MCF 10A (cell line): ENCODE results near the gene KDM4B. TPM values are rescaled to one million over a fixed set of nuclear protein-coding genes. Genes with fewer than 3 reads are reported as not detected.
"Not testable (repeated sequence)": the region's sequence is repeated elsewhere in the genome, so short reads cannot be mapped to it uniquely, and the experiment has no call there.

Source experiments
- BruUV-seq: library from RNA; stranded (reverse); fragments of 400-500 nt; replicated peaks from 2 replicates; lab custom pipeline; 2021; lab: Mats Ljungman, UMichigan
- CTCF ChIA-PET: fragments of 300-600 bp; sonication (Branson Sonifier 250); formaldehyde crosslinking; extraction: SDS; loops from one replicate; lab custom pipeline; 2021; ENCODE audit warnings: antibody characterized with exemption, inconsistent platforms; lab: Yijun Ruan, JAX
- POLR2A ChIA-PET: fragments of 300-600, 350-650 bp; sonication (Branson Sonifier 250); formaldehyde crosslinking; extraction: SDS; loops from one replicate; lab custom pipeline; 2020; ENCODE audit warnings: antibody characterized with exemption, inconsistent platforms; lab: Yijun Ruan, JAX
- DNase-seq: peaks from one replicate; pipeline ENCODE4 v3.0.0-alpha.2; 2018; ENCODE audit not compliant: unreplicated experiment
- H3K27ac Mint-ChIP-seq: one replicate; pipeline ENCODE4 v1.8.0; 2022; ENCODE audit warnings: mild to moderate bottlenecking, low read depth, mixed read lengths; ENCODE audit not compliant: unreplicated experiment
- H3K27me3 Mint-ChIP-seq: one replicate; pipeline ENCODE4 v1.8.0; 2022; ENCODE audit warnings: mixed read lengths; ENCODE audit not compliant: insufficient read depth, unreplicated experiment
- H3K36me3 Mint-ChIP-seq: one replicate; pipeline ENCODE4 v1.8.0; 2022; ENCODE audit warnings: mild to moderate bottlenecking, moderate library complexity, mixed read lengths; ENCODE audit not compliant: insufficient read depth, unreplicated experiment
- H3K4me1 Mint-ChIP-seq: one replicate; pipeline ENCODE4 v1.8.0; 2022; ENCODE audit warnings: mixed read lengths; ENCODE audit not compliant: insufficient read depth, unreplicated experiment
- H3K4me3 Mint-ChIP-seq: one replicate; pipeline ENCODE4 v1.8.0; 2022; ENCODE audit warnings: mild to moderate bottlenecking, moderate library complexity, mixed read lengths; ENCODE audit not compliant: unreplicated experiment
- H3K9me3 Mint-ChIP-seq: one replicate; pipeline ENCODE4 v1.8.0; 2022; ENCODE audit warnings: mixed read lengths; ENCODE audit not compliant: unreplicated experiment
- CTCF ChIP-seq: fragments of 200-600 bp; IDR thresholded peaks from one replicate; pipeline ENCODE4 v1.8.0; 2022; ENCODE audit warnings: antibody characterized with exemption, mild to moderate bottlenecking; ENCODE audit not compliant: unreplicated experiment
- intact Hi-C: fragments of 100-400 bp; cut with micrococcal nuclease; formaldehyde crosslinking; loops from 2 replicates; pipeline ENCODE4 v1.14.1; 2022
- total RNA-seq: library from RNA; stranded (reverse); gene quantifications from 2 replicates; pipeline ENCODE4 v1.2.3, GENCODE V29; 2022

Gene KDM4B
- total RNA-seq, 1 experiment from 2014 or later = 34.4 TPM

DNA sequence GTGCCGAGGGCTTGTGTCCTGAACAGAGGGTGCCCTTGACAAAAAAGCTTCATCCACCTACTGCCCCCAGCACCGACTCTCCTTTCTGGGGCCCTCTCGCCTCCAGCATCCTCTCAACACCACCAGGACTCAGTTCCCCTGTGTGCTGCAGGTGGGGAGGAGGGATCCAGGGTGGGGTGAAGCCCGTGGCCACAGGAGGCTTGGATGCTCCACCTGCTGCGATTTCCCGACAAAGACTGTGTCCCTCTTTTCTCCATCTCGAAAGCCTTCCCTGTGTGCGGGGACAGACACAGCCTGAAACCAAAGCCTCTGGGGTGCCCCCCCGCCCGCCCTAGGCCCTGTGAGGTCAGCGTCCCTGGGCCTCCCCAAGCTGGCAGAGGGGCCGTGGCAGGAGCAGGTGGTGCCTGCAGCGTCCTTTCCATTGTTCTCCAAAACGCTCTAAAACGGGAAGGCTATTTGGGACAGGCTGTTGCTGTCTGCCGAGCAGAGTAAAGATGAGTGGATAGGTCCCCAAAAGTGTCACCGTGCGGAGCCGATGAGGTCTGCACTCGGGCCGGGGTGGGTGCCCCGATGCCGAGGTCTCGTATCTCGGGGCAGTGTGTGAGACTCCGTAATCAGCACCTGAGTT, 186.0 kb downstream of the KDM4B start:
- no TSS peak for BruUV-seq
- CTCF ChIA-PET = interaction anchor here (1.5 kb wide), 1 partner anchor 10 kb away, joined by 4 read pairs; no protein-coding TSS in a partner anchor
- POLR2A ChIA-PET = no interaction called here

DNA sequence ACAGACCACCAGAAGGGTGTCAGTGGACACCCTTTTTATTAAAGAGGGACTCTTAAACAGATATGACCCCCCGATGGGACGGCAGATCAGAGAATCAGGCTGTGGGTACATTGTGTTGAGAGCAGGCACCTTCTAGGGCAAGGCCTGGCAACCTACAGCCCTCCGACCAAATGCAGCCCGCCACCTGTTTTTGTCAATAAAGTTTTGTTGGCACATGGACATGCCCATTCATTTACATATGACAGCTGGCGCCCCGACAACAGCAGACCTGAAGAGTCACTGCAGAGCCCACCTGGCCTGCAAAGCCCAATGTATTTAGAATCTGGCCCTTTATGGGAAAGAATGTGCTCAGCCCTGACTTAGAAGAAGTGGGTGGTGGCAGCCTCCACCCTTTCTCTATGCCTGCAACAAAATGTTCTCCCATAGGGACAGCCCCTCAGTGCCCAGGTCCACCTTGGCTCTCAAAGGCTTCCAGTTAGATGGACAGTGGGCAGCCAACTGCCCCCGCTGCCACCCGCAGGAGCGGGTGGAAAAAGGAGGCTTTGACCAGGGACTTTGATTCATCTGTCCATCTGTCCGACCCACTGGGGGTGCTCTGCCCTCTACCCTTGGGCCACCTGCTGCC, 186.8 kb downstream of the KDM4B start:
- Mint-ChIP-seq H3K4me1 (no peaks in the 10 kb centered on the region), H3K4me3 (no peak overlapping the region), H3K27me3 (no peaks in the 10 kb centered on the region), H3K27ac (no peak overlapping the region), H3K36me3 (peaks cover 14% of the 10 kb centered on the region), H3K9me3 (peaks cover 8% of the 10 kb centered on the region)
- intact Hi-C loops = no loop called here
- DNase-seq = no peak
- no peak for TF ChIP-seq CTCF
- ChIA-PET POLR2A (interaction anchor here (0.5 kb wide), 1 partner anchor 17 kb away, joined by 3 read pairs; no protein-coding TSS in a partner anchor), CTCF (no interaction called here)
- BruUV-seq = no TSS peak

More for the DNA sequence above, 186.0 kb downstream of the KDM4B start:
- Mint-ChIP-seq H3K4me3 (no peak overlapping the region), H3K27ac (no peak overlapping the region), H3K4me1 (no peaks in the 10 kb centered on the region), H3K9me3 (peaks cover 1% of the 10 kb centered on the region), H3K27me3 (no peaks in the 10 kb centered on the region), H3K36me3 (peaks cover 14% of the 10 kb centered on the region)
- no peak for DNase-seq
- intact Hi-C loops = no loop called here
- TF ChIP-seq CTCF = no peak

DNA sequence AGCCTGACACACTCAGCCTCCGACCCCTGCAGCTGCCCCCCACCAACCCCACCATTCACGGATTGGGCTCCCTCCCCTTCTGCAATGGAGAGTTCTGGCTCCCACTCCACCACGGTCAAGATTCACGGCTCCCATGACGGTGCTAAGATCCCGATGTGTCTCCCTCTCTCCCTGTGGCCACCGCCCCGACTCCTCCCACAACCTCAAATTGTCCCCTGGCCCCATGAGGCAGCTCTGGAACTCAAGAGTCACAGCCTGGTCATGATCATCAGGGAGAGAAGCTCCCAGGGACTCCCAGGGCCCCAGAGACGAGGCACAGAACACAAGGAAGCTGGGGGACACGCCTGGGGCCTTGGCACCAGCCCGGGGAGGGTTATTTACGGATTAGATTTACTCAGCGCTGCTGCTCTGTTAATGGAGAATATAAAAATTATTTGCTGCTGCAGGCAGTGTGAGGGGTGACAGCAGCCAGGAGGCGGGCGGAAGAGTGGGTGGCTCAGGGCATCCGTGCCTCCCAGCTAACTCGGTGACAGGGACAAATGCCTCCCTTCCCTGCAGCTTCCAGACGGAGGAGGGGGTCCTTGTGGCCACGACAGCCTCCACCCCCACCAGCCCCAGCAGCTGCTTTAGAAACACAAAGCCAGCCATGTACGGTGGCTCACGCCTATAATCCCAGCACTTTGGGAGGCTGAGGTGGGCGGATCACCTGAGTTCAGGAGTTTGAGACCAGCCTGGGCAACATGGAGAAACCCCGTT, 187.5 kb downstream of the KDM4B start:
- H3K27ac Mint-ChIP-seq = no peak overlapping the region
- H3K4me1 Mint-ChIP-seq = no peaks in the 10 kb centered on the region
- intact Hi-C loops = no loop called here
- H3K9me3 Mint-ChIP-seq = peaks cover 8% of the 10 kb centered on the region
- ChIA-PET CTCF (no interaction called here), POLR2A (interaction anchor here (0.5 kb wide), 1 partner anchor 16 kb away, joined by 3 read pairs; no protein-coding TSS in a partner anchor)
- DNase-seq = no peak
- TF ChIP-seq CTCF = no peak
- no peaks in the 10 kb centered on the region for H3K27me3 Mint-ChIP-seq
- no TSS peak for BruUV-seq
- H3K36me3 Mint-ChIP-seq = peaks cover 14% of the 10 kb centered on the region
- H3K4me3 Mint-ChIP-seq = no peak overlapping the region

DNA sequence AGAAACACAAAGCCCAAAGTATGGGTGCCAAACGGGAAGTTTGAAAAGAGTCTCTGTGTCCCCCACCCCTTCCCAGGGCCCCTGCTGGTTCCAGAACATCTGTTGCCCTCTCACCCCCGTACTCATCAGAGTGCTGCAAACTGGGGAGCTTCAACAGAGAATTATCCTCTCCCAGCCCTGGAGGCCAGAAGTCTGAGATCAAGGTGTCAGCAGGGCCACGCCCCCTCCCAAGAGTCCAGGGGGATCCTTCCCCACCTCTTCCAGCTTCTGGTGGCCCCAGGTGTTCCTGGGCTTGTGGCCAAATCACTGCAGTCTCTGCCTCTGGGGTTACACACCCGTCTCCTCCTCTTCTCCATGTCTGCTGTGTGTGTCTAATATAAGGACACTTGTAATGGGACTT, 188.3 kb downstream of the KDM4B start:
- CTCF ChIA-PET = no interaction called here
- POLR2A ChIA-PET = no interaction called here

DNA sequence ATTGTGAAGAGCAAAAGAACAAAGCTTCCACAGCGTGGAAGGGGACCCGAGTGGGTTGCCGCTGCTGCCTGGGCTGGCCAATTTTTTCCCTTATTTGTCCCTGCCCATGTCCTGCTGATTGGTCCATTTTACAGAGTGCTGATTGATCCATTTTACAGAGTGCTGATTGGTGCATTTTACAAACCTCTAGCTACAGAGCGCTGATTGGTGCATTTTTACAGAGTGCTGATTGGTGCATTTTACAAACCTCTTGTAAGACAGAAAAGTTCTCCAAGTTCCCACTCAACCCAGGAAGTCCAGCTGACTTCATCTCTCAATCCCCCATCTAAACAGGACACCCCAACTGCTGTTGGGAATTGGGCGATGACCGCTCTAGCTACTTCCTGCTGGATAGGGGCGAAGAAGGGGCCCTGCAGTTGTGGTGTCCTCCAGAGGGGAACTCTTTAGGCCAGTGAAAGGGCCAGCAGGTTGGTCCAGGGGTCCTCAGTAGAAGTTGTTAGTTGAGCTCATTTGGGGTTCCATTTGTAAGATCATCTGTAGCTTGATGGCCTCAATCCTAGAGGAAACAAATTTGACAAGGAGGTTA, 189.7 kb downstream of the KDM4B start:
- BruUV-seq, H3K9me3 Mint-ChIP-seq, H3K4me1 Mint-ChIP-seq, H3K4me3 Mint-ChIP-seq, DNase-seq, CTCF ChIA-PET, H3K27me3 Mint-ChIP-seq, H3K27ac Mint-ChIP-seq, H3K36me3 Mint-ChIP-seq, intact Hi-C loops: not testable (repeated sequence)
- POLR2A ChIA-PET = interaction anchor here (0.7 kb wide), 1 partner anchor 57 kb away, joined by 3 read pairs; no protein-coding TSS in a partner anchor

More for the DNA sequence above, 188.3 kb downstream of the KDM4B start:
- Mint-ChIP-seq H3K36me3 (peaks cover 14% of the 10 kb centered on the region), H3K9me3 (peaks cover 8% of the 10 kb centered on the region), H3K27me3 (no peaks in the 10 kb centered on the region), H3K4me3 (no peak overlapping the region), H3K27ac (no peak overlapping the region), H3K4me1 (no peaks in the 10 kb centered on the region)
- BruUV-seq = no TSS peak
- no peak for DNase-seq
- TF ChIP-seq CTCF = no peak
- intact Hi-C loops = no loop called here
